DND-41 (cell line): ENCODE measurements around the gene SHOC1.

Source experiments
- ATAC-seq: fragments of 200-7000 bp; cut with Tn5 transposase; 3 replicates; pipeline ENCODE4 v1.9.1; 2021; ENCODE audit warnings: low read depth; ENCODE audit not compliant: insufficient read depth
- DNase-seq: peaks from one replicate; pipeline ENCODE4 v3.0.0-alpha.2; 2020
- H2AFZ ChIP-seq: 2 replicates; pipeline ENCODE4 v1.6.0; 2012; ENCODE audit warnings: low read depth, low read length
- H3K27ac ChIP-seq: 2 replicates; pipeline ENCODE4 v1.5.1; 2012; ENCODE audit warnings: low read length, inconsistent platforms
- H3K27me3 ChIP-seq: fragments of 200-600 bp; sonication (generic); 2 replicates; pipeline ENCODE4 v1.6.0; 2012; ENCODE audit warnings: low read length, mild to moderate bottlenecking, inconsistent platforms; ENCODE audit not compliant: insufficient read depth, poor library complexity
- H3K36me3 ChIP-seq: 2 replicates; pipeline ENCODE4 v1.5.1; 2012; ENCODE audit warnings: low read length, inconsistent platforms; ENCODE audit not compliant: insufficient read depth
- H3K4me1 ChIP-seq: 2 replicates; pipeline ENCODE4 v1.5.1; 2012; ENCODE audit warnings: mild to moderate bottlenecking, low read length; ENCODE audit not compliant: insufficient read depth
- H3K4me2 ChIP-seq: 2 replicates; pipeline ENCODE4 v1.6.0; 2012; ENCODE audit warnings: mild to moderate bottlenecking, moderate library complexity, low read length, inconsistent platforms; ENCODE audit not compliant: insufficient read depth
- H3K4me3 ChIP-seq, 2 experiments: fragments of 200-600 bp in 1 of 2; shearing (Covaris generic) in 1 of 2; 2 replicates each; pipeline ENCODE4 v1.5.1; 2012 to 2016; ENCODE audit warnings: inconsistent platforms in 2 of 2, low read length in 2 of 2, mild to moderate bottlenecking in 2 of 2, low read depth in 1 of 2, moderate library complexity in 1 of 2
- H3K79me2 ChIP-seq: 2 replicates; pipeline ENCODE4 v1.6.0; 2012; ENCODE audit warnings: low read length, inconsistent platforms; ENCODE audit not compliant: insufficient read depth
- H3K9ac ChIP-seq: 2 replicates; pipeline ENCODE4 v1.6.0; 2012; ENCODE audit warnings: low read depth, mild to moderate bottlenecking, inconsistent platforms, low read length, moderate library complexity
- H3K9me3 ChIP-seq: 2 replicates; pipeline ENCODE4 v1.5.1; 2012; ENCODE audit warnings: low read length, moderate library complexity, mild to moderate bottlenecking, inconsistent platforms; ENCODE audit not compliant: insufficient read depth, severe bottlenecking
- H4K20me1 ChIP-seq: 2 replicates; pipeline ENCODE4 v1.6.0; 2012; ENCODE audit warnings: low read length; ENCODE audit not compliant: insufficient read depth
- EZH2 ChIP-seq: IDR thresholded peaks from 3 replicates; pipeline ENCODE4 v1.6.1; 2012; ENCODE audit warnings: borderline replicate concordance, low read depth, mild to moderate bottlenecking, moderate library complexity, low read length, inconsistent platforms; ENCODE audit not compliant: severe bottlenecking
- TF ChIP-seq, protein P1 (sequence below): IDR thresholded peaks from 2 replicates; pipeline ENCODE4 v1.5.1; 2012; ENCODE audit warnings: borderline replicate concordance, low read length, moderate library complexity, mild to moderate bottlenecking; ENCODE audit not compliant: poor library complexity, severe bottlenecking; ENCODE audit errors: extremely low read depth

The SHOC1 gene

DNA sequence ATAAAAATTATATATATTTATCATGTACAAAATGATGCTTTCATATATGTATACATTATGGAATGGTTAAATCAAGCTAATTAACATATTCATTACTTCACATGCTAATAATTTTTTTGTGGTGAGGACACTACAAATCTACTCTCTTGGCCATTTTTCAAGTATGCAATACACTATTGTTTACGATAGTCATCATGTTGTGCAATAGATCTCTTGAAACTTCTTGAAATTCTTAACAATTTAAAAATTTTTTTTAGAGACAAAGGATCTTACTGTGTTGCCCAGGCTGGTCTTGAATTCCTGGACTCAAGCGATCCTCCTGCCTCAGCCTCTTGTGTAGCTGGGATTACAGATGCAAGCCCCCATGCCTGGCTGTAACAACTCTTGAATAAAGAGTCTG, 45.2 kb upstream of the SHOC1 start:
- H2AFZ ChIP-seq, result no peak overlapping the region
- ATAC-seq, result no peak
- no peak overlapping the region for H3K27ac ChIP-seq
- H3K4me1 ChIP-seq, result no peaks in the 10 kb centered on the region
- H3K79me2 ChIP-seq, result no peaks in the 10 kb centered on the region
- DNase-seq, result no peak
- no peaks in the 10 kb centered on the region for H3K36me3 ChIP-seq
- no peaks in the 10 kb centered on the region for H3K9me3 ChIP-seq
- H3K27me3 ChIP-seq, result no peaks in the 10 kb centered on the region
- H3K4me2 ChIP-seq, result no peak overlapping the region
- no peaks in the 10 kb centered on the region for H4K20me1 ChIP-seq
- TF ChIP-seq, protein P1, sequence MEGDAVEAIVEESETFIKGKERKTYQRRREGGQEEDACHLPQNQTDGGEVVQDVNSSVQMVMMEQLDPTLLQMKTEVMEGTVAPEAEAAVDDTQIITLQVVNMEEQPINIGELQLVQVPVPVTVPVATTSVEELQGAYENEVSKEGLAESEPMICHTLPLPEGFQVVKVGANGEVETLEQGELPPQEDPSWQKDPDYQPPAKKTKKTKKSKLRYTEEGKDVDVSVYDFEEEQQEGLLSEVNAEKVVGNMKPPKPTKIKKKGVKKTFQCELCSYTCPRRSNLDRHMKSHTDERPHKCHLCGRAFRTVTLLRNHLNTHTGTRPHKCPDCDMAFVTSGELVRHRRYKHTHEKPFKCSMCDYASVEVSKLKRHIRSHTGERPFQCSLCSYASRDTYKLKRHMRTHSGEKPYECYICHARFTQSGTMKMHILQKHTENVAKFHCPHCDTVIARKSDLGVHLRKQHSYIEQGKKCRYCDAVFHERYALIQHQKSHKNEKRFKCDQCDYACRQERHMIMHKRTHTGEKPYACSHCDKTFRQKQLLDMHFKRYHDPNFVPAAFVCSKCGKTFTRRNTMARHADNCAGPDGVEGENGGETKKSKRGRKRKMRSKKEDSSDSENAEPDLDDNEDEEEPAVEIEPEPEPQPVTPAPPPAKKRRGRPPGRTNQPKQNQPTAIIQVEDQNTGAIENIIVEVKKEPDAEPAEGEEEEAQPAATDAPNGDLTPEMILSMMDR, result no peak
- no peak for TF ChIP-seq EZH2
- no peak overlapping the region for H3K9ac ChIP-seq
- H3K4me3 ChIP-seq, result no peak overlapping the region

DNA sequence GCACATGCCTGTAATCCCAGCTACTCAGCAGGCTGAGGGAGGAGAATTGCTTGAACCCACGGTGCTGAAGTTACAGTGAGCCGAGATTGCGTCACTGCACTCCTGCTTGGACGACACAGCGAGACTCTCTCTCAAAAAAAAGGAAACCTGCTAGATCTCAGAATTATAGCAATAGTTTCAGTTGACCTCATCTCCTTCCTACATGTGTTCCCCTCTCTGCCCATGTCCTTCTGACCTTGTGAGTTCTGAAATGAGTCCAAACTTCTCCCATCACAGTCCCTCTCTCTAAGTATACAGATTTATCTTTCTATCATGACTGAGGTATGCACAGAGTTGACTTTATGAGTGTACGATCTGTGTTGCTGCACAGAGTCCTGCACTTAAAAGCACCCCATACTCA, 44.6 kb upstream of the SHOC1 start:
- Histone ChIP-seq H3K27ac (no peak overlapping the region), H3K9me3 (no peaks in the 10 kb centered on the region), H4K20me1 (no peaks in the 10 kb centered on the region), H3K27me3 (no peaks in the 10 kb centered on the region), H3K79me2 (no peaks in the 10 kb centered on the region), H3K4me3 (no peak overlapping the region), H2AFZ (no peak overlapping the region), H3K36me3 (no peaks in the 10 kb centered on the region), H3K9ac (no peak overlapping the region), H3K4me2 (no peak overlapping the region), H3K4me1 (no peaks in the 10 kb centered on the region)
- ATAC-seq (no peak), DNase-seq (no peak)
- no peak for TF ChIP-seq EZH2
- TF ChIP-seq, protein P1, result no peak

DNA sequence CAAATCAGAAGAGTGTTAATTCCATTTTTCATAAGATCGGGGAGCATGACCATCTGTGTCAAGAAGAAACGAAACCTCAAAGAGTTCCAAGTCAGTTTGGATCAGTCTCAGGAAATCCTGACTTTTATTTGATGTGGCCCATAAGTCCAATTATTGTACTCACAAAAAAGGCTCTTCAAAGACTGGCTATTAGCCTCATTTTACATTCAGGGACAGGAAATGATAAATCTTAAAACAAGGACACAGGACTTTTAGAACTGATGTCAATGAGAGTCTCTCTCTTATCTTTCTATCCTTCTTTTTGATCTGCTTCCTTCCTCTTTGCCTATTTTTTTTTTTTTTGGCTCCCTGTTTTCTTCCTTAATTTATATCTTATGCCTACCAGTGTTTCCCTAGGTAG, 43.7 kb upstream of the SHOC1 start:
- Histone ChIP-seq H3K36me3 (no peaks in the 10 kb centered on the region), H2AFZ (no peak overlapping the region), H3K4me1 (no peaks in the 10 kb centered on the region), H3K4me3 (no peak overlapping the region), H3K27me3 (no peaks in the 10 kb centered on the region), H4K20me1 (no peaks in the 10 kb centered on the region), H3K27ac (no peak overlapping the region), H3K9me3 (no peaks in the 10 kb centered on the region), H3K9ac (no peak overlapping the region), H3K79me2 (no peaks in the 10 kb centered on the region), H3K4me2 (no peak overlapping the region)
- TF ChIP-seq EZH2, result no peak
- no peak for ATAC-seq
- no peak for DNase-seq

DNA sequence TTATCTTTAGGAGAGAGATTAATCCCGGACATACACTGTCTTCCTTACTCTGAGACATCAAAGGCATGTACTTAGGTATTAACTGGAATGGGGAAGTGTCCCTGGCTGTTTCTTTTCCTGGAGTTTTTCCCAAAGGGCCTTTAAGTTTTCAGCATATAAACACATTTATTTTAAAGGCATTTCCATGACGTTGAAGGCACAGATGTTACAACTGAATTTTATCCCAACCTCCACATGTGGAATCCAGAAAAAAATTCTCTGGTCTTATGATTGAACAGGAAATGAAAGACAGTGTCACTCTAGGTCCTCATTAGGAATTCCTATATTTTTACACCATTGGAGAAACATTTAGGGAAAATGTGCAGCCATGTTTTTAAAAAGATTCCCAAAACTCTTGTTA, 41.6 kb upstream of the SHOC1 start:
- Histone ChIP-seq H3K36me3 (no peaks in the 10 kb centered on the region), H3K9me3 (no peaks in the 10 kb centered on the region), H3K4me1 (no peaks in the 10 kb centered on the region), H3K79me2 (no peaks in the 10 kb centered on the region), H3K27ac (no peak overlapping the region), H2AFZ (no peak overlapping the region), H4K20me1 (no peaks in the 10 kb centered on the region), H3K9ac (no peak overlapping the region), H3K4me3 (no peak overlapping the region), H3K4me2 (no peak overlapping the region), H3K27me3 (no peaks in the 10 kb centered on the region)
- TF ChIP-seq, protein P1, result no peak
- no peak for TF ChIP-seq EZH2
- ATAC-seq (no peak), DNase-seq (no peak)
